SK-N-MC (cell line): ENCODE results near the gene RHOT2.

ENCODE experiments used
- DNase-seq: peaks from one replicate; pipeline ENCODE4 v3.0.0-alpha.2; 2011; ENCODE audit warnings: low read depth, low spot score
- H3K27ac ChIP-seq: fragments of 200-600 bp; sonication (generic); 2 replicates; pipeline ENCODE4 v1.5.1; 2016; ENCODE audit warnings: mixed run types
- H3K36me3 ChIP-seq: fragments of 200-600 bp; sonication (generic); 2 replicates; pipeline ENCODE4 v1.6.1; 2017; ENCODE audit warnings: antibody characterized with exemption, low read length, mixed read lengths; ENCODE audit not compliant: insufficient read depth
- H3K4me3 ChIP-seq: fragments of 200-600 bp; sonication (generic); 2 replicates; pipeline ENCODE4 v1.5.1; 2016
- H3K9ac ChIP-seq: fragments of 200-600 bp; sonication (generic); 2 replicates; pipeline ENCODE4 v1.8.0; 2017; ENCODE audit warnings: mixed run types, mixed read lengths; ENCODE audit not compliant: insufficient read length
- H3K9me3 ChIP-seq: fragments of 200-600 bp; sonication (generic); 2 replicates; pipeline ENCODE4 v1.6.1; 2017; ENCODE audit warnings: low read depth, mild to moderate bottlenecking, antibody characterized with exemption, low read length, moderate library complexity, mixed read lengths
- EZH2 ChIP-seq: fragments of 200-600 bp; sonication (generic); IDR thresholded peaks from one replicate; pipeline ENCODE4 v1.6.1; 2017; ENCODE audit warnings: antibody characterized with exemption
- FOXP2 ChIP-seq: optimal IDR thresholded peaks from 2 replicates; pipeline ENCODE3; 2011; ENCODE audit warnings: mild to moderate bottlenecking, moderate library complexity; ENCODE audit not compliant: insufficient read depth; ENCODE audit errors: extremely low read length, control extremely low read depth
- POLR2AphosphoS5 ChIP-seq: IDR thresholded peaks from 2 replicates; pipeline ENCODE4 v1.6.1; 2012; ENCODE audit warnings: mild to moderate bottlenecking, low read depth, low read length, borderline replicate concordance

Gene RHOT2

DNA sequence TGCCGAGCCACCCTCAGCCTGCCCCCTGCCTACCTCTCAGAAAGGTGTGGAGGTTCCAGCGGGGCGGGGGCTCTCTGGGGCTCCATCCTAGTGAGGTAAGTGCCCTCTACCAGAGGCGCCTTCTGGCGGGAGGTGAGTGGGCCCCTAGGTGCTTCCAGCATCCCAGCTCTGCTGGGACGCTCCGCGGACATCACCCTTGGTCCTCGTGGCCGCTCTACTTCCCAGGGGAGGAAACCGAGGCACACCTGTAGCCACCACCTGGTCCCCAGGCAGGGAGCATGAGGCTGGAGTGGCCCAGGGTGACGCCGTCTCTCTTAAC is 24.9 kb upstream of the RHOT2 start:
- no peak overlapping the region for H3K9ac ChIP-seq
- no peak overlapping the region for H3K27ac ChIP-seq
- DNase-seq: no peak

DNA sequence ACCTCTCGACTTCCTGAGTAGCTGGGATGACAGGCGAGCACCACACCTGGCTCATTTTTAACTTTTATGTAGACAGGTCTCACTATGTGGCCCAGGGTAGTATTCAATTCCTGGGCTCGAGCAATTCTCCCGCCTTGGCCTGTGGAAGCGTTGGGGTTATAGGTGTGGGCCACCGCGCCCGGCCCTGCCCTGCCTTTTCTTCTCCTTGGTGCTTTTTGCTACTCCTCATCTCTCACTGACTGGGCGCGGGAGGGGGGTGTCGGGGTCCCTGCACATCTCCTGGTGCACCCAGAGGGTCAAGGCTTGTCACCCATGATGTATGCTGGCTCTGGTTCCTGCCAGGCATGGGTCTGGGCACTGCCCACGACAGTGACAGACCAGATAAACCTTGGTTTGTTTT is 23.4 kb upstream of the RHOT2 start:
- Histone ChIP-seq H3K9ac (no peak overlapping the region), H3K27ac (no peak overlapping the region), H3K36me3 (no peaks in the 10 kb centered on the region), H3K9me3 (no peaks in the 10 kb centered on the region), H3K4me3 (no peak overlapping the region)
- TF ChIP-seq EZH2 (no peak), FOXP2 (no peak), POLR2AphosphoS5 (no peak)
- DNase-seq: no peak

More for the DNA sequence above, 24.9 kb upstream of the RHOT2 start:
- peak overlapping the region; percentile 85 for H3K4me3 ChIP-seq
- no peaks in the 10 kb centered on the region for H3K36me3 ChIP-seq
- no peak for TF ChIP-seq POLR2AphosphoS5
- TF ChIP-seq FOXP2: no peak
- no peak for TF ChIP-seq EZH2
- H3K9me3 ChIP-seq: no peaks in the 10 kb centered on the region

DNA sequence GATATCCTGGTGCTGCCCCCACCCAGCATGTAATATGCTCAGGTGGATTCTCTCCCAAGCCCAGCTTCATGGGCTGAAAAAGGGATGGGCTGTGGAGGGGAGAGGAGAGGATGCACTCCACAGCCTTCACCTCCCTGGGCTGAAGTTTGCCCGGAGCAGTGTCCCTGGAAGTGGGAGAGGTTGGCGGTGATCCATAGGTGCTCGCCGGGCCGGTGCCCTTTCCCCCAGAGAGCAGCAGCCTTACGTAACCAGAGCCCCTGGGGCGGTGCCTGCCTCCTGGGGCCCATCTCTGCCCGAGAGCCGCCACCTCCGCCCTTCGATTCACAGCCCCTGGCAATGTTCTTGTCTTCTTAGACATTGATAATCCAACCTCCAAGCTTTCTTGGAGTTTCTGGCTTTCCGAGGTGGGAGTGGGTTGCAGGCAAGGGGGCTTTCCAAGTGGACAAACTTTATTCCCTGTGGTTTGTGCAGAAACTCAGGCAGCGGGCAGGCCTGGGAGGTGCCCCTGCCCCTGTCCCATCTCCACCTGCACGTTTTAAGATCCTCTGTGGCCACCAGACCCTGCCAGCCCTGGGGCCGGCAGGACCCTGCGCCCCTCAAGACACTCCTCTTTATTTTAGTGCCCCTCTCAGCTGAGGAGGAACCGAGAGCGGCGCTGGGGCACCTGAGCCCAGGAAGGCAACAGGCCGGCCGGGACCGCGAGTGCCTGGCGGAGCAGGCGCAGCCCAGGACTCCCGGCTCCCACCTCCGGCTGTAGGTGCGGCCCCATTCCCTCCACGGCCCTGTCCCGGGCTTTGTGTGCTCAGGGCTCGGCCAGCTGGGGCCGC is 21.9 kb upstream of the RHOT2 start:
- Histone ChIP-seq H3K36me3 (no peaks in the 10 kb centered on the region), H3K9ac (no peak overlapping the region), H3K27ac (peak overlapping the region; percentile 60; the same call in 1 of the 2 replicates), H3K9me3 (no peaks in the 10 kb centered on the region), H3K4me3 (no peak overlapping the region)
- DNase-seq: no peak
- TF ChIP-seq POLR2AphosphoS5 (no peak), FOXP2 (no peak), EZH2 (no peak)

DNA sequence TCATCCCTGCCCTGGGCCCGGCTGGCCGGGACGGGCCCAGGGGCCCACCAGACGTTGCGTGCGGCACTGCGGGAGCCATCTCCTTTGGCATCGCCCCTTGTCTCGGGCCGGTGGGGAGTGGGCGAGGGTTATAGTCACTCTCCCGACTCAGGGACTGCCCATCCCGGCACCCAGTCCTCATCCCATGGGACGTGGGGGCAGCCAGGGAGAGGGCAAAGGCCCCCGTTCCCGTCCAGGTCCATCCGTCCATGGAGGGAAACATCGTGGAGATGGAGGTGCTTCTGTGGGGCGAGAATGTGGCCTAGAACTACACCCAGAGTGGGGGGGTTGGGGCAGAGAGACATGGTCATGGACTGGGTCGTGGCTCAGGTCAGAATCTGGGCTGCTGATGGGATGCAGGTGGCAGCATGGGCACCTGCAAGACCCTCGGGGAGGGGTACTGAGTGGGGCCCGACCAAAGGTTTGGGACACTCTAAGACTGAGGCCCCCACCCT is 21.2 kb upstream of the RHOT2 start:
- TF ChIP-seq FOXP2 (no peak), POLR2AphosphoS5 (0 out of 2 replicates have a peak, but pooled peaks have one; percentile 2), EZH2 (no peak)
- Histone ChIP-seq H3K36me3 (no peaks in the 10 kb centered on the region), H3K9ac (no peak overlapping the region), H3K27ac (no peak overlapping the region), H3K9me3 (no peaks in the 10 kb centered on the region), H3K4me3 (no peak overlapping the region)
- DNase-seq: no peak

DNA sequence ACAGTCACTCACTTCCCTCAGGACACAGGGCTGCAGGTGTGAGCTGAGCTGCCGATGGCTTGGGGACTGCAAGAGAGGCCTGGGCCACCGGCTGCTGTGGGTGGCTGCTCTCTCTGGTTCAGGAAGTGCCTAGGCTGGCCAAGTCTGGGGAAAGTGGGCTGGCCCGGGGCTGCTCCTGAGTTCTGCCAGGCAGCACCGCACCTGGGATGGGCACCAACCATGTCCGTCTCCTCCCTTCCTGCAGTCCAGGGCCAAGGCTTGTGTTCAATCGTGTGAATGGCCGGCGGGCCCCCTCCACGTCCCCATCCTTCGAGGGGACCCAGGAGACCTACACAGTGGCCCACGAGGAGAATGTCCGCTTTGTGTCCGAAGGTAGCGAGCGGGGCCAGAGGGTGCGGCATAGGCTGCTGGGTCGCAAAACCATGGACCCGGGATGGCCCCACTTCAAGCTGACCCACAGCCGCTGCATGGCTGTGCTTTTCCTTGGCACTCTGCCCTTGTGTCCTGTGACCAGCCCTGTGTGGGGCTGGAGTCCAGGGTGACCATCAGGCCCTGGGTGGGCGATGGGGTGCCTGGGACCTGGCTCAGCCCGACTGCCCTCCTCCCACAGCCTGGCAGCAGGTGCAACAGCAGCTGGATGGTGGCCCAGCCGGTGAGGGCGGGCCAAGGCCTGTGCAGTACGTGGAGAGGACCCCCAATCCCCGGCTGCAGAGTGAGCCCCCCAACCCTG is 20.6 kb upstream of the RHOT2 start:
- no peaks in the 10 kb centered on the region for H3K36me3 ChIP-seq
- DNase-seq: no peak
- no peak for TF ChIP-seq EZH2
- peak; percentile 1; the same call in 1 of the 2 replicates for TF ChIP-seq POLR2AphosphoS5
- TF ChIP-seq FOXP2: no peak
- H3K9ac ChIP-seq: no peak overlapping the region
- no peak overlapping the region for H3K27ac ChIP-seq
- no peak overlapping the region for H3K4me3 ChIP-seq
- H3K9me3 ChIP-seq: no peaks in the 10 kb centered on the region

DNA sequence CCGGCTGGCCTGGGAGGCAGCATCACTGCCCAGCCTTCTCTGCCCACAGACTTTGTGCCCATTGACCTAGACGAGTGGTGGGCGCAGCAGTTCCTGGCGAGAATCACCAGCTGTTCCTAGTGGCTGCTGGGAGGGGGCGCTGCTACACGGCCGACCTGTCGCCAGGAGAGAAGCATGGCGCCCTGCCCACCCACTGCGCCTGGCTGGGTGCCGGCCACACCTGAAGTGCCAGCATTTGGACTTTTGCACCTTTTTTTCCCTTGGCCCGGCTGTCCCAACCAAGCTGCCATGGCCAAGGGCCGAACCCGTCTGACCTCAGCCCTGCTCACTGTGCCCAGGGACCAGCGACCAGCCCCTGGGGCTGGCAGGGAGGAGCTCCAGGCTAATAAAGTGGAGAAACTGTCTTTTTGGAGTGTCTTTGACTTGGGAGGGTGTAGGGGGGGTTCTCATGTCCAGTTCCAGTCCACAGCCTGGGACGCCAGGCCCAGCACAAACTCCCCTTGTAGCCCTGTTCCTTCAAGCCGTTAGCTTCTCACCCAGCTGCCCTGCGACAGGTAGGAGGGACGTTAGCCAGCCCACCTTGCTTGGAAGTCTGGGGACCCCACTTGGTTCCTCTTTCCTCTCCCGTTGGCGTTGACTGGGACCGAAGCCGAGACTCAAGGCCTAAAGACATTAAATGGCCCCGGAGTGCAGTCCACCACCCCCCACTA is 19.7 kb upstream of the RHOT2 start:
- no peak for DNase-seq
- TF ChIP-seq FOXP2 (no peak), EZH2 (no peak), POLR2AphosphoS5 (no peak; the same call in 1 of the 2 replicates)
- Histone ChIP-seq H3K4me3 (peak overlapping the region; percentile 91), H3K9ac (peak overlapping the region; percentile 96), H3K36me3 (no peaks in the 10 kb centered on the region), H3K9me3 (no peaks in the 10 kb centered on the region), H3K27ac (peak overlapping the region; percentile 86)

DNA sequence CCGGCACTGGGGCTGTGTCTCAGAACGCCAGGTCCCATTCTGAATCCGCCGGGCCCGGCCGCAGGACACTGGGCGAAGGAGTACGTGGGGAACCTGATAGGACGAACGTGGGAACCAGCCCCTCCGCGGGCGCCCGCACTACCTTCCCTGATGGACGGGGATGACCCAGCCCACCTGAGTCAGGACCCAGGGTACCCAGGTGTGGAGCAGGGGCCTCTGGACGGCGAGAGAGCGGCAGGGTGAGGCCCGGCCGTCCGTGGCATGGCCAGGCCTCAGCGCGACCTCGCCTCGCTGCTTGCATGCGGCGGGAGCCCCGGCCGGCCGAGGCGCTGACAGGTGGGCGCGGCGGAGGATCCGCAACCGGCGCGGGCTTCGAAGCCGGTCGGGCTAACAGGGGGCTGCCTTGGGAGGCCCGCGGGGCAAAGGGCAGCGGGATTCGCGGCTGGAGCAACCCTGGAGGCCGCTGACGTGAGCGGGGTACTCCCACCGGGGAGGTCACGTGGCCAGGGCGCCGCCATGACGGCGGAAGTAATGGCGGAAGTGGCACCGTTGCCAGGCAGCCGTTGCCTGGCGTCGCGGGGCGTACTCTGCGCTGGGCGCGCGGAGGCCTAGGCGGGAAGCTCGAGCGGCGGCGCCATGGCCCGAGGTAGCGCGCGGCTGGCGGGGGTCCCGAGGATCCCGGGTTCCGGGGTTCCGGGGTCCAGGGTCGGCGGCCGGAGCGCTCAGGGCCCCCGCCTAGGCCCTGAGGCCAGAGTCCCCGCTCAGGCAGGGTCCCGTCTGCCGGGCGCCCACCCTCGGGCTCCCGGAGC is 18.9 kb upstream of the RHOT2 start, which contains the start of gene WDR90:
Gene WDR90, plus strand, starts transcription at position 585 of the 809 bp plus-strand sequence. Its CDS starts 52 bp downstream, at position 637.
- Histone ChIP-seq H3K9ac (peak within 1 kb of the TSS; percentile 96), H3K4me3 (peak within 1 kb of the TSS; percentile 91), H3K27ac (peak within 1 kb of the TSS; percentile 86), H3K36me3 (no peaks in the 10 kb centered on the region), H3K9me3 (no peaks in the 10 kb centered on the region)
- DNase-seq: peak; percentile 28
- TF ChIP-seq POLR2AphosphoS5 (peak; percentile 78; the same call in 1 of the 2 replicates), FOXP2 (no peak)

DNA sequence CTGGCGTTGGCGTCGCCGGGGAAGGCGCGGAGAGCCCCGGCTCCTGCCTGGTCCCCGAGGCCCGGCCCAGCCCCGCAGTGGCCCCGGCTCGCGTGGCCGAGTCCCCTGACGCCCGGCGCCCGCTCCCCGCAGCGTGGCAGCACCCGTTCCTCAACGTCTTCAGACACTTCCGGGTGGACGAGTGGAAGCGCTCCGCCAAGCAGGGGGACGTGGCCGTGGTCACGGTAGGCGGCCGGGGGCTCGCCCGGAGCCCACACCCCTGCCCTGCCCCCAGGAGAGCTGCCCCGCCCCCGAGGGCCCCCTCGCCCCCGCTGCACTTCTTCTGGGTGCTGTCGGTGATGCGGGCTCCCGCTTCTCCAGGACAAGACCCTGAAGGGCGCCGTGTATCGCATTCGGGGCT is 18.3 kb upstream of the RHOT2 start:
- no peak for DNase-seq
- H3K27ac ChIP-seq: no peak overlapping the region

More for the DNA sequence above, 18.3 kb upstream of the RHOT2 start:
- Histone ChIP-seq H3K9me3 (no peaks in the 10 kb centered on the region), H3K4me3 (peak overlapping the region; percentile 91), H3K9ac (peak overlapping the region; percentile 96), H3K36me3 (no peaks in the 10 kb centered on the region)
- no peak for TF ChIP-seq FOXP2
- TF ChIP-seq EZH2: no peak
- TF ChIP-seq POLR2AphosphoS5: no peak
